H9 (cell line): Measurements from ENCODE around the gene ISG15. TPM values are rescaled to one million over a fixed set of nuclear protein-coding genes. Genes with fewer than 3 reads are reported as not detected.

Source experiments
- DNase-seq: peaks from one replicate; pipeline ENCODE4 v3.0.0-alpha.2; 2017
- H2AFZ ChIP-seq: one replicate; pipeline ENCODE4 v1.6.1; 2013; ENCODE audit warnings: mild to moderate bottlenecking, low read length, control low read depth, moderate library complexity
- H2AK5ac ChIP-seq: 2 replicates; pipeline ENCODE4 v1.6.1; 2013; ENCODE audit warnings: low read length, control low read depth, mixed read lengths; ENCODE audit not compliant: insufficient read length
- H2BK120ac ChIP-seq: one replicate; pipeline ENCODE4 v1.6.1; 2013; ENCODE audit warnings: low read depth, mild to moderate bottlenecking, low read length, control low read depth, inconsistent platforms; ENCODE audit not compliant: poor library complexity, severe bottlenecking
- H2BK12ac ChIP-seq: 2 replicates; pipeline ENCODE4 v1.6.1; 2013; ENCODE audit warnings: low read length, control low read depth, mixed read lengths, low read depth; ENCODE audit not compliant: insufficient read length
- H2BK15ac ChIP-seq: 2 replicates; pipeline ENCODE4 v1.6.1; 2013; ENCODE audit warnings: low read depth, low read length, control low read depth
- H2BK20ac ChIP-seq: one replicate; pipeline ENCODE4 v1.6.1; 2013; ENCODE audit warnings: low read depth, mild to moderate bottlenecking, low read length, control low read depth, inconsistent platforms; ENCODE audit not compliant: poor library complexity, severe bottlenecking
- H2BK5ac ChIP-seq: 2 replicates; pipeline ENCODE4 v1.6.1; 2013; ENCODE audit warnings: low read length, control low read depth, mixed read lengths; ENCODE audit not compliant: insufficient read length
- H3K14ac ChIP-seq: 2 replicates; pipeline ENCODE4 v1.6.1; 2013; ENCODE audit warnings: low read length, control low read depth; ENCODE audit not compliant: insufficient read depth
- H3K18ac ChIP-seq: 2 replicates; pipeline ENCODE4 v1.6.1; 2013; ENCODE audit warnings: low read depth, mild to moderate bottlenecking, mixed read lengths, low read length, control low read depth; ENCODE audit not compliant: insufficient read length
- H3K23ac ChIP-seq: 2 replicates; pipeline ENCODE4 v1.6.1; 2013; ENCODE audit warnings: low read length, control low read depth, mixed read lengths, low read depth; ENCODE audit not compliant: insufficient read length
- H3K23me2 ChIP-seq: 2 replicates; pipeline ENCODE4 v1.6.1; 2013; ENCODE audit warnings: low read depth, mild to moderate bottlenecking, mixed read lengths, low read length, control low read depth; ENCODE audit not compliant: insufficient read length, poor library complexity, severe bottlenecking
- H3K27ac ChIP-seq: 2 replicates; pipeline ENCODE4 v1.5.1; 2013; ENCODE audit warnings: low read length, control low read depth, mixed read lengths, low read depth; ENCODE audit not compliant: insufficient read length
- H3K27me3 ChIP-seq: 2 replicates; pipeline ENCODE4 v1.6.1; 2013; ENCODE audit warnings: low read length, control low read depth, inconsistent platforms; ENCODE audit not compliant: insufficient read depth
- H3K4ac ChIP-seq: 2 replicates; pipeline ENCODE4 v1.6.1; 2013; ENCODE audit warnings: low read depth, mild to moderate bottlenecking, control low read depth, inconsistent platforms, low read length, moderate library complexity
- H3K4me1 ChIP-seq: 2 replicates; pipeline ENCODE4 v1.6.1; 2013; ENCODE audit warnings: low read length, control low read depth, inconsistent platforms; ENCODE audit not compliant: insufficient read depth
- H3K4me2 ChIP-seq: 2 replicates; pipeline ENCODE4 v1.6.1; 2013; ENCODE audit warnings: low read length, control low read depth, mixed read lengths; ENCODE audit not compliant: insufficient read length, insufficient read depth
- H3K56ac ChIP-seq: 2 replicates; pipeline ENCODE4 v1.6.1; 2013; ENCODE audit warnings: low read depth, mild to moderate bottlenecking, mixed read lengths, low read length, control low read depth; ENCODE audit not compliant: insufficient read length
- H3K79me1 ChIP-seq: 2 replicates; pipeline ENCODE4 v1.6.1; 2013; ENCODE audit warnings: low read depth, mild to moderate bottlenecking, moderate library complexity, low read length, control low read depth, inconsistent platforms; ENCODE audit not compliant: insufficient read depth, poor library complexity, severe bottlenecking
- H3K79me2 ChIP-seq: 2 replicates; pipeline ENCODE4 v1.6.1; 2013; ENCODE audit warnings: low read length, control low read depth, inconsistent platforms; ENCODE audit not compliant: insufficient read depth
- H3K9ac ChIP-seq: 2 replicates; pipeline ENCODE4 v1.6.1; 2013; ENCODE audit warnings: low read length, control low read depth, mixed read lengths; ENCODE audit not compliant: insufficient read length; ENCODE audit errors: extremely low read depth
- H3K9me3 ChIP-seq: one replicate; pipeline ENCODE4 v1.6.1; 2013; ENCODE audit warnings: low read depth, low read length, inconsistent platforms; ENCODE audit not compliant: control insufficient read depth
- H3T11ph ChIP-seq: one replicate; pipeline ENCODE4 v1.6.1; 2013; ENCODE audit warnings: mild to moderate bottlenecking, low read length, control low read depth, inconsistent platforms
- H4K20me1 ChIP-seq: one replicate; pipeline ENCODE4 v1.6.1; 2013; ENCODE audit not compliant: control insufficient read depth, insufficient read length, insufficient read depth
- H4K5ac ChIP-seq: 2 replicates; pipeline ENCODE4 v1.6.1; 2013; ENCODE audit warnings: low read depth, mild to moderate bottlenecking, mixed read lengths, low read length, control low read depth; ENCODE audit not compliant: insufficient read length
- H4K8ac ChIP-seq: replicated peaks from 2 replicates; pipeline ENCODE4 v1.6.1; 2013; ENCODE audit warnings: low read length, control low read depth, mixed read lengths, low read depth; ENCODE audit not compliant: insufficient read length
- H4K91ac ChIP-seq: 2 replicates; pipeline ENCODE4 v1.6.1; 2013; ENCODE audit warnings: low read depth, mild to moderate bottlenecking, moderate library complexity, mixed read lengths, low read length, control low read depth; ENCODE audit not compliant: insufficient read length
- H3K27ac Mint-ChIP-seq, 3 experiments: 2 replicates in 2 of 3; 3 replicates in 1 of 3; pipeline ENCODE4 v1.8.0; 2020 to 2021; ENCODE audit warnings: mixed read lengths in 3 of 3, mild to moderate bottlenecking in 1 of 3, moderate library complexity in 1 of 3
- H3K27me3 Mint-ChIP-seq: 2 replicates; pipeline ENCODE4 v1.8.0; 2021; ENCODE audit warnings: low read depth, mild to moderate bottlenecking, moderate library complexity, mixed read lengths
- H3K36me3 Mint-ChIP-seq, 3 experiments: 2 replicates in 2 of 3; 3 replicates in 1 of 3; pipeline ENCODE4 v1.8.0; 2020 to 2021; ENCODE audit warnings: low read depth in 3 of 3, mixed read lengths in 3 of 3; ENCODE audit not compliant: insufficient read depth in 1 of 3
- H3K4me1 Mint-ChIP-seq, 2 experiments: 2 replicates each; pipeline ENCODE4 v1.8.0; 2020; ENCODE audit warnings: mixed read lengths in 2 of 2
- H3K4me3 Mint-ChIP-seq, 2 experiments: 2 replicates in 1 of 2; 3 replicates in 1 of 2; pipeline ENCODE4 v1.8.0; 2020 to 2021; ENCODE audit warnings: mild to moderate bottlenecking in 2 of 2, mixed read lengths in 2 of 2, moderate library complexity in 1 of 2
- H3K9me3 Mint-ChIP-seq, 2 experiments: 2 replicates in 1 of 2; 3 replicates in 1 of 2; pipeline ENCODE4 v1.8.0; 2020; ENCODE audit warnings: mild to moderate bottlenecking in 2 of 2, mixed read lengths in 2 of 2, moderate library complexity in 1 of 2
- CTCF ChIP-seq: fragments of 200-600 bp; sonication (generic); conservative IDR thresholded peaks from 3 replicates; pipeline ENCODE4 v1.8.0; 2021; ENCODE audit warnings: antibody characterized with exemption, mild to moderate bottlenecking
- WGBS: extraction: QIAGEN DNeasy Blood & Tissue Kit; methylation state at CpG from one replicate; pipeline ENCODE4 v1.1.7; 2013; ENCODE audit warnings: missing lambda C conversion rate, low lambda C conversion rate, mixed read lengths; ENCODE audit not compliant: insufficient read length; ENCODE audit errors: extremely low coverage; 5-methylcytosine and 5-hydroxymethylcytosine counted together
- total RNA-seq: library from RNA; stranded (reverse); gene quantifications from 2 replicates; pipeline ENCODE4 v1.2.1, GENCODE V29; 2021

The ISG15 gene
- total RNA-seq, 1 experiment from 2014 or later: 39.7 TPM

- Histone ChIP-seq H3K27ac (no peak overlapping the region), H3K23ac (no peak overlapping the region), H3K4me2 (no peak overlapping the region), H2BK12ac (peak overlapping the region; percentile 58), H4K20me1 (peaks cover 3% of the 10 kb centered on the region), H4K5ac (no peak overlapping the region), H2BK20ac (no peak overlapping the region), H3K79me2 (peaks cover 2% of the 10 kb centered on the region; the same call in 1 of the 2 replicates), H3K23me2 (peaks cover 7% of the 10 kb centered on the region), H3T11ph (no peak overlapping the region), H3K18ac (peak overlapping the region; percentile 6), H3K27me3 (no peaks in the 10 kb centered on the region), H3K4ac (no peak overlapping the region), H3K79me1 (peaks cover 4% of the 10 kb centered on the region), H2BK15ac (no peak overlapping the region), H3K14ac (no peak overlapping the region), H3K9ac (no peak overlapping the region), H2AK5ac (no peak overlapping the region), H4K8ac (no peak overlapping the region), H2AFZ (no peak overlapping the region), H3K4me1 (peaks cover 4% of the 10 kb centered on the region; the same call in 1 of the 2 replicates), H2BK120ac (no peak overlapping the region), H3K56ac (no peak overlapping the region), H2BK5ac (no peak overlapping the region), H3K9me3 (no peaks in the 10 kb centered on the region), H4K91ac (no peak overlapping the region)
- H3K36me3 Mint-ChIP-seq: peaks cover 3 to 19% (median 14%) of the 10 kb centered on the region in 3 experiments; a peak in 6 of 7 replicates
- no peak overlapping the region for H3K27ac Mint-ChIP-seq
- no peak for DNase-seq
- H3K27me3 Mint-ChIP-seq: peaks cover 10% of the 10 kb centered on the region
- no CpG with 5 or more reads among the region's 10 CpGs for WGBS
- TF ChIP-seq CTCF: no peak
- peaks cover 25 to 40% of the 10 kb centered on the region in 2 experiments for H3K4me1 Mint-ChIP-seq
- no peaks in the 10 kb centered on the region; a peak in 1 of 5 replicates for H3K9me3 Mint-ChIP-seq
- peak overlapping the region; percentile 29 to 77; a peak in 3 of 5 replicates for H3K4me3 Mint-ChIP-seq
Observed at GRCh38 chr1:1021920-1022259, 8.6 kb downstream of the ISG15 start.
